HFF-Myc (cell line): ENCODE results near the gene SMARCA1.

Source experiments
- DNase-seq: peaks from one replicate; pipeline ENCODE4 v3.0.0-alpha.2; 2011; ENCODE audit warnings: low read depth; ENCODE audit errors: extremely low read depth
- H3K4me3 ChIP-seq: replicated peaks from 2 replicates; pipeline ENCODE4 v1.5.1; 2011; ENCODE audit warnings: low read depth, mild to moderate bottlenecking, control low read depth, low read length
- TF ChIP-seq, protein P1 (sequence below): IDR thresholded peaks from 2 replicates; pipeline ENCODE4 v1.5.1; 2012; ENCODE audit warnings: mild to moderate bottlenecking, low read depth, low read length, control low read depth; ENCODE audit errors: missing control alignments

Gene SMARCA1

DNA sequence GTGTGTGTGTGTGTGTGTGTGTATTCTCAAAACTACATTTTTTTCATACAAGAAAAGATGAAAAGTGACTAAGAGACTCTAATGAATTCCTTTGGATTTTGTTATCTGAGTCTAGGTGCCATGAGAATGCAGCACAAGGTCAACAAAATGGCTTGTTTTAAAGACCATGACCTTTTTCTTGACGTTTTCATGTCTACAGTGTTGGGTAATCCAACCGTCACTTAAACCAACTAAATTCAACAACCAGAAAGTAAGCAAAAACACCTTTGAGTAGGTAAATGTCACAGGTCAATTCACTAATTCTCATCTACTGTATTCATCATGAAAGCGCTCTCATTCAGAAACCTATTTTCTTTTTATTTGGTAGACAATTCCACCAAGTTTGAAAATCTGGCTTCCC, 3.1 kb downstream of the SMARCA1 start:
- no peak for DNase-seq
- no peak overlapping the region for H3K4me3 ChIP-seq
- TF ChIP-seq, protein P1, sequence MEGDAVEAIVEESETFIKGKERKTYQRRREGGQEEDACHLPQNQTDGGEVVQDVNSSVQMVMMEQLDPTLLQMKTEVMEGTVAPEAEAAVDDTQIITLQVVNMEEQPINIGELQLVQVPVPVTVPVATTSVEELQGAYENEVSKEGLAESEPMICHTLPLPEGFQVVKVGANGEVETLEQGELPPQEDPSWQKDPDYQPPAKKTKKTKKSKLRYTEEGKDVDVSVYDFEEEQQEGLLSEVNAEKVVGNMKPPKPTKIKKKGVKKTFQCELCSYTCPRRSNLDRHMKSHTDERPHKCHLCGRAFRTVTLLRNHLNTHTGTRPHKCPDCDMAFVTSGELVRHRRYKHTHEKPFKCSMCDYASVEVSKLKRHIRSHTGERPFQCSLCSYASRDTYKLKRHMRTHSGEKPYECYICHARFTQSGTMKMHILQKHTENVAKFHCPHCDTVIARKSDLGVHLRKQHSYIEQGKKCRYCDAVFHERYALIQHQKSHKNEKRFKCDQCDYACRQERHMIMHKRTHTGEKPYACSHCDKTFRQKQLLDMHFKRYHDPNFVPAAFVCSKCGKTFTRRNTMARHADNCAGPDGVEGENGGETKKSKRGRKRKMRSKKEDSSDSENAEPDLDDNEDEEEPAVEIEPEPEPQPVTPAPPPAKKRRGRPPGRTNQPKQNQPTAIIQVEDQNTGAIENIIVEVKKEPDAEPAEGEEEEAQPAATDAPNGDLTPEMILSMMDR = no peak

GRCh38 chrX:129516402-129516801, 6.9 kb downstream of the SMARCA1 start:
- no peak overlapping the region for H3K4me3 ChIP-seq
- no peak for DNase-seq
- TF ChIP-seq, protein P1 = no peak

DNA sequence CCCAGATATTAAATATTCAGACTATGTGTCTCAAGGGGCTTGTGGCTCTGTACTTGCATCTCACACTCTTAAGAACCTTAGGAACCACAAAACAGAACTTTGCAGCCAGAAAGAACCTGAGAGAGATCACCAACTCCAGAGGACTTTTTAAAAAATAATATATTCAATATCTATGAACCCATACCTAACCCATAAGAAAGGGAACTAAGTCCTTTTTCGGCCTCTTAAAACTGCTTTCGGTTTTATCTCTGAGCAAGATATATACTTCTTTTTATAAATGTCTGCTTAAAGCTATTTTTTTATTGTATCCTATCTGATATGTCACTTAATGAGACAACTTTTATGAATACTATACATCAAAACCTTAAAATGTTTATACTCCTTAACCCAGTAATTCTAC, 10.9 kb downstream of the SMARCA1 start:
- DNase-seq = no peak
- TF ChIP-seq, protein P1 = no peak
- H3K4me3 ChIP-seq = no peak overlapping the region

DNA sequence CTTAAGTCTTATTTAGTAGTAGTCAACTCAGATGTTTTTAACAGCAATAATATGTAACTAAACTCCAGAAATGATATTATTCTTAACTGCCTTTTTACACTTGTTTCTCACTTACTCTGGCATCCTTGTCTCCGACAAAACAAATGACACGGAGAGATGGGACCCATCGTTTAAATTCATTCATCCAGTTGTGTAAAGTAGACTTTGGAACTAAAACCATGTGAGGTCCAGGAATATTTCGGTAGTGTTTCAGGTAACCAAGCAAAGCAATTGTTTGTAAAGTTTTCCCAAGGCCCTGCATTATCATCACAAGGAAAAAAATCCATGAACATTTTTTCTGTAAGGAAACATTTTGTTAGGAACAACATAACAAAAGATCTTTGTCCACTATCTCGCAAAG, 11.6 kb downstream of the SMARCA1 start:
- TF ChIP-seq, protein P1 = no peak
- H3K4me3 ChIP-seq = no peak overlapping the region
- DNase-seq = no peak

DNA sequence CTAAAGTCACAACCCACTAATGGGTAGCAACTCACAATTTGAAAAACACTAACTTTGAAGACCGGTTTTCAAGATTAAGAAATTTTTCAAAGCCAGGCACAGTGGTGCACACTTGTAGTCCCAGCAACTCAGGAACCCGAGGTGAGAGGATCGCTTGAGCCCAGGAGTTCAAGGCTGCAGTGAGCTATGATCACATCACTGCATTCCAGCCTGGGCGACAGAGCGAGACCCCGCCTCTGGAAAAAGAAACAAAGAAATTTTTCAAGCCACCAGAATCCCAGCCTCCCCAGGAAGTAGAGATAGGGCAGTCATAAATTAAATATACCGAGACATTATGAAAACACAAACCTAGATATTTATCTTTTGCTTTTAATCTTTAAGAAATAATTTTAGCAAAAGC, 13.0 kb downstream of the SMARCA1 start:
- H3K4me3 ChIP-seq = no peak overlapping the region
- TF ChIP-seq, protein P1 = no peak
- DNase-seq = no peak

DNA sequence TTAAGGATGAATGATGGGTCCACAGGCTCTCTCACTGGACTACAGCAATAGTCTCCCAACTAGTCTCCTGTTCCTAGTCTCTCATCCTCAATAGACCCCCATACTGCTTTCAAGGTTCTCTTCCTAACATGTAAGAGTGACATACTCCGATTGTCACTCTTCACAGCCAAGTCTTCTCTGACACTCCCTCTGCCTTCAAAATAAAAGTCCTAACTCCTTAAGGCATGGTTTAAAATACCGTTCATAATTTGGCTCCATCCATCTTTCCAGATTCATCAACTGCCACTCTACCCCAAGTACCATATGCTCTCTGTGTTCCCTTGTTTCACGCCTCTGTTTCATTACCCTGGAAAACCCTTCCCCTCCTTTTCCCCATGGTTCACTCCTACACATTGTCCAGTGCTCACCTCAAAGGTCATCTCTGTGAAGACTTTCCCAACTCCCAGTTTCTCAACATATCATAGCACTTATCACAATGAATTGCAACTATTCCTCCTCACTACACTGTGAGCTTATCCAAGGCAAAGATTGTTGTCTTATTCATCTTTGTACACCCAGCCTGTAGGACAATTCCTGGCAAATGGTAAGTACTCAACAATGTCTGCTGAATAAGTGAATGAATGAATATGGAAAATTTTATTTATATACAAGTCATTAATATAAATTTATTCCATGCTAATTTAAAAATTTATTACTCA, 26.0 kb downstream of the SMARCA1 start:
- TF ChIP-seq, protein P1 = no peak
- no peak for DNase-seq
- no peak overlapping the region for H3K4me3 ChIP-seq

- TF ChIP-seq, protein P1 = no peak
- H3K4me3 ChIP-seq = no peak overlapping the region
- no peak for DNase-seq
These were observed 26.7 kb downstream of the SMARCA1 start for GRCh38 chrX:129496625-129497024.
